ENCODE measurements around the gene PNCK. TPM values are rescaled to one million over a fixed set of nuclear protein-coding genes. Genes with fewer than 3 reads are reported as not detected.

Gene PNCK
- total RNA-seq, 1 experiment from 2014 or later: 0.84 TPM

DNA sequence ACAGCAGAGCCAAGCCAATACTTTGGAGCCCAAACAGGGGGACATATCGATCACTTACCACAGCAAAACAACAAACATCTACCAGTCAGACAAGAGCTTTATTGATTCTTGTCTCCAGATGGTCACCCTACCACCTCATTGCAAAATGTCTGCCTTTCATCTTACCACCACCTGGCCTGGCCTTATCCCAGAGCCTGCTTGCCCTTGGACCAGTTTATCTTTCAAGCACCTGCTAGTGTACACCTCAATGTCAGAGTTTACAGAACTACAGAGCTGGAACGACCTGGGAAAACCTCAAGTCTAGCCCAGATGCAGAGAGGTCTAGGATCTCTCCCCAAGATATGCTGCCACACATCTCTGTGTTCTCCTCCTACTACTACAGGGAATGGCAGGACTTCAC lies 46.1 kb upstream of the PNCK start:
- Histone ChIP-seq H3K36me3 (ENCODE audit: control insufficient read depth in 1 of 2, insufficient read depth in 2 of 2, low read length in 2 of 2) (peaks cover 25 to 30% of the 10 kb centered on the region in 2 experiments; a peak in 3 of 4 replicates), H3K4me2 (ENCODE audit: low read length) (no peak overlapping the region), H3K4me1 (ENCODE audit: control insufficient read depth in 1 of 2, insufficient read depth in 2 of 2, low read length in 2 of 2) (peaks cover 7 to 11% of the 10 kb centered on the region in 2 experiments; a peak in 2 of 4 replicates), H3K9me3 (ENCODE audit: control insufficient read depth in 1 of 2, insufficient read depth in 1 of 2, low read depth in 1 of 2, low read length in 2 of 2) (no peaks in the 10 kb centered on the region), H3K9ac (ENCODE audit: low read length) (no peak overlapping the region), H3K79me2 (ENCODE audit: insufficient read depth, low read length) (peaks cover 59% of the 10 kb centered on the region), H2AFZ (ENCODE audit: low read depth, low read length, poor library complexity, severe bottlenecking) (no peak overlapping the region), H3K4me3 (replicated peaks in 1 of 2; ENCODE audit: low read depth in 1 of 2, low read length in 2 of 2) (no peak overlapping the region), H3K27ac (ENCODE audit: low read depth, low read length) (no peak overlapping the region), H4K20me1 (ENCODE audit: insufficient read depth) (no peaks in the 10 kb centered on the region), H3K27me3 (ENCODE audit: insufficient read depth, low read length) (no peaks in the 10 kb centered on the region), H3K9me2 (ENCODE audit: insufficient read depth) (no peaks in the 10 kb centered on the region)
- BruUV-seq (replicated peaks): no TSS peak
- POLR2A ChIA-PET: no interaction called here
- no peak for TF ChIP-seq SRF (IDR thresholded peaks at IDR 0.05; ENCODE audit: low read depth)
- intact Hi-C loops (cut with micrococcal nuclease): no loop called here
- CTCF ChIA-PET: no interaction called here
- ATAC-seq (no peak), DNase-seq (ENCODE audit: low read depth, low spot score) (no peak)
- RAD21 ChIA-PET (ENCODE audit: low non-redundant PET in 1 of 2, low total read pairs in 2 of 2, uncharacterized antibody in 2 of 2, unreplicated experiment in 2 of 2): no interaction called here

DNA sequence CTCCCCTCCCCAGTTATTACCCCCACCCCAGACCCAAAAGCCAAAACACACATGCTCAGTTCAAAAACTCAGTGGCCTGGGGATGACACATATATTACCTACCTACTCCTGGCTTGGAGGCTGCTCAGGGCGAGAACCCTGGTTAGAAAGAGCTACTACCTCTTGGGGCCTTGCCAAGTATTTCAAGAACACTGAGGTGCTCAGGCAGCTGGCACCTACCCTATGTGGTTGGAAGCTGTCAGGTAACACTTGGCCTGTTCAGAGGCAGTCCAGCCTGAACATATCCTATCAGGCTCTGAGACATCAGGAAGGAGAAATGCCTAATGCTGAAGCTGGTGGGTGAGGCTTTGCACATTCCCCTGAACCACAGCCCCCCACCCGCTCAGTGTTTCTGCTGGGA lies 45.6 kb upstream of the PNCK start:
- POLR2A ChIA-PET: no interaction called here
- H3K4me3 ChIP-seq (replicated peaks in 1 of 2; ENCODE audit: low read depth in 1 of 2, low read length in 2 of 2): no peak overlapping the region
- RAD21 ChIA-PET (ENCODE audit: low non-redundant PET in 1 of 2, low total read pairs in 2 of 2, uncharacterized antibody in 2 of 2, unreplicated experiment in 2 of 2): no interaction called here
- no peak for ATAC-seq
- no peak overlapping the region for H3K27ac ChIP-seq (ENCODE audit: low read depth, low read length)
- TF ChIP-seq EGR1 (IDR thresholded peaks at IDR 0.05; ENCODE audit: low read depth) (no peak), YY1 (IDR thresholded peaks at IDR 0.05; ENCODE audit: extremely low read depth, insufficient replicate concordance, low read depth, low read length) (no peak), SIN3A (IDR thresholded peaks at IDR 0.05; ENCODE audit: low read depth) (no peak), EZH2 (IDR thresholded peaks at IDR 0.05) (no peak), ZFX (IDR thresholded peaks at IDR 0.05) (no peak), JUND (IDR thresholded peaks at IDR 0.05) (no peak), SRF (IDR thresholded peaks at IDR 0.05; ENCODE audit: low read depth) (no peak), POLR2A (IDR thresholded peaks at IDR 0.05; ENCODE audit: borderline replicate concordance, extremely low read depth, insufficient read depth, insufficient read length) (no peak), CEBPB (IDR thresholded peaks at IDR 0.05; ENCODE audit: low read depth) (no peak), TCF7L2 (IDR thresholded peaks at IDR 0.05; ENCODE audit: borderline replicate concordance, extremely low read depth, insufficient read depth, insufficient read length) (no peak), RAD21 (IDR thresholded peaks at IDR 0.05; ENCODE audit: low read depth) (no peak)
- TF ChIP-seq, protein P1, sequence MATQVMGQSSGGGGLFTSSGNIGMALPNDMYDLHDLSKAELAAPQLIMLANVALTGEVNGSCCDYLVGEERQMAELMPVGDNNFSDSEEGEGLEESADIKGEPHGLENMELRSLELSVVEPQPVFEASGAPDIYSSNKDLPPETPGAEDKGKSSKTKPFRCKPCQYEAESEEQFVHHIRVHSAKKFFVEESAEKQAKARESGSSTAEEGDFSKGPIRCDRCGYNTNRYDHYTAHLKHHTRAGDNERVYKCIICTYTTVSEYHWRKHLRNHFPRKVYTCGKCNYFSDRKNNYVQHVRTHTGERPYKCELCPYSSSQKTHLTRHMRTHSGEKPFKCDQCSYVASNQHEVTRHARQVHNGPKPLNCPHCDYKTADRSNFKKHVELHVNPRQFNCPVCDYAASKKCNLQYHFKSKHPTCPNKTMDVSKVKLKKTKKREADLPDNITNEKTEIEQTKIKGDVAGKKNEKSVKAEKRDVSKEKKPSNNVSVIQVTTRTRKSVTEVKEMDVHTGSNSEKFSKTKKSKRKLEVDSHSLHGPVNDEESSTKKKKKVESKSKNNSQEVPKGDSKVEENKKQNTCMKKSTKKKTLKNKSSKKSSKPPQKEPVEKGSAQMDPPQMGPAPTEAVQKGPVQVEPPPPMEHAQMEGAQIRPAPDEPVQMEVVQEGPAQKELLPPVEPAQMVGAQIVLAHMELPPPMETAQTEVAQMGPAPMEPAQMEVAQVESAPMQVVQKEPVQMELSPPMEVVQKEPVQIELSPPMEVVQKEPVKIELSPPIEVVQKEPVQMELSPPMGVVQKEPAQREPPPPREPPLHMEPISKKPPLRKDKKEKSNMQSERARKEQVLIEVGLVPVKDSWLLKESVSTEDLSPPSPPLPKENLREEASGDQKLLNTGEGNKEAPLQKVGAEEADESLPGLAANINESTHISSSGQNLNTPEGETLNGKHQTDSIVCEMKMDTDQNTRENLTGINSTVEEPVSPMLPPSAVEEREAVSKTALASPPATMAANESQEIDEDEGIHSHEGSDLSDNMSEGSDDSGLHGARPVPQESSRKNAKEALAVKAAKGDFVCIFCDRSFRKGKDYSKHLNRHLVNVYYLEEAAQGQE (IDR thresholded peaks at IDR 0.05; ENCODE audit: low read depth): no peak
- TF ChIP-seq, protein P2, sequence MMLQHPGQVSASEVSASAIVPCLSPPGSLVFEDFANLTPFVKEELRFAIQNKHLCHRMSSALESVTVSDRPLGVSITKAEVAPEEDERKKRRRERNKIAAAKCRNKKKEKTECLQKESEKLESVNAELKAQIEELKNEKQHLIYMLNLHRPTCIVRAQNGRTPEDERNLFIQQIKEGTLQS (IDR thresholded peaks at IDR 0.05): no peak
- TF ChIP-seq, protein P3, sequence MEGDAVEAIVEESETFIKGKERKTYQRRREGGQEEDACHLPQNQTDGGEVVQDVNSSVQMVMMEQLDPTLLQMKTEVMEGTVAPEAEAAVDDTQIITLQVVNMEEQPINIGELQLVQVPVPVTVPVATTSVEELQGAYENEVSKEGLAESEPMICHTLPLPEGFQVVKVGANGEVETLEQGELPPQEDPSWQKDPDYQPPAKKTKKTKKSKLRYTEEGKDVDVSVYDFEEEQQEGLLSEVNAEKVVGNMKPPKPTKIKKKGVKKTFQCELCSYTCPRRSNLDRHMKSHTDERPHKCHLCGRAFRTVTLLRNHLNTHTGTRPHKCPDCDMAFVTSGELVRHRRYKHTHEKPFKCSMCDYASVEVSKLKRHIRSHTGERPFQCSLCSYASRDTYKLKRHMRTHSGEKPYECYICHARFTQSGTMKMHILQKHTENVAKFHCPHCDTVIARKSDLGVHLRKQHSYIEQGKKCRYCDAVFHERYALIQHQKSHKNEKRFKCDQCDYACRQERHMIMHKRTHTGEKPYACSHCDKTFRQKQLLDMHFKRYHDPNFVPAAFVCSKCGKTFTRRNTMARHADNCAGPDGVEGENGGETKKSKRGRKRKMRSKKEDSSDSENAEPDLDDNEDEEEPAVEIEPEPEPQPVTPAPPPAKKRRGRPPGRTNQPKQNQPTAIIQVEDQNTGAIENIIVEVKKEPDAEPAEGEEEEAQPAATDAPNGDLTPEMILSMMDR (IDR thresholded peaks at IDR 0.05 in 2 of 3, conservative IDR thresholded peaks at IDR 0.05 in 1 of 3; ENCODE audit: borderline replicate concordance in 1 of 3, insufficient read depth in 1 of 3, low read depth in 2 of 3, low read length in 2 of 3): no peak
- TF ChIP-seq, protein P4, sequence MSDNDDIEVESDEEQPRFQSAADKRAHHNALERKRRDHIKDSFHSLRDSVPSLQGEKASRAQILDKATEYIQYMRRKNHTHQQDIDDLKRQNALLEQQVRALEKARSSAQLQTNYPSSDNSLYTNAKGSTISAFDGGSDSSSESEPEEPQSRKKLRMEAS (IDR thresholded peaks at IDR 0.05): no peak
- intact Hi-C loops (cut with micrococcal nuclease): no loop called here
- no TSS peak for BruUV-seq (replicated peaks)
- no peaks in the 10 kb centered on the region for H4K20me1 ChIP-seq (ENCODE audit: insufficient read depth)
- CTCF ChIA-PET: no interaction called here
- H3K27me3 ChIP-seq (ENCODE audit: insufficient read depth, low read length): no peaks in the 10 kb centered on the region
- peaks cover 25 to 33% of the 10 kb centered on the region in 2 experiments; a peak in 3 of 4 replicates for H3K36me3 ChIP-seq (ENCODE audit: control insufficient read depth in 1 of 2, insufficient read depth in 2 of 2, low read length in 2 of 2)
- H3K79me2 ChIP-seq (ENCODE audit: insufficient read depth, low read length): peaks cover 59% of the 10 kb centered on the region
- peaks cover 7 to 10% of the 10 kb centered on the region in 2 experiments; a peak in 1 of 4 replicates for H3K4me1 ChIP-seq (ENCODE audit: control insufficient read depth in 1 of 2, insufficient read depth in 2 of 2, low read length in 2 of 2)
- H3K9me3 ChIP-seq (ENCODE audit: control insufficient read depth in 1 of 2, insufficient read depth in 1 of 2, low read depth in 1 of 2, low read length in 2 of 2): no peaks in the 10 kb centered on the region
- no peak for DNase-seq (ENCODE audit: low read depth, low spot score)
- H2AFZ ChIP-seq (ENCODE audit: low read depth, low read length, poor library complexity, severe bottlenecking): no peak overlapping the region
- H3K9ac ChIP-seq (ENCODE audit: low read length): no peak overlapping the region
- H3K9me2 ChIP-seq (ENCODE audit: insufficient read depth): no peaks in the 10 kb centered on the region
- H3K4me2 ChIP-seq (ENCODE audit: low read length): no peak overlapping the region
